Fibroblast of lung (primary cell): ENCODE data around the gene CD300LF. TPM values are rescaled to one million over a fixed set of nuclear protein-coding genes. Genes with fewer than 3 reads are reported as not detected.

Experiments
- DNase-seq, 2 donors: peaks; one replicate each; pipeline versions ENCODE4 v3.0.0 to v3.0.0-alpha.2; 2010; ENCODE audit warnings: low read depth in 2 of 2
- H2AFZ ChIP-seq: 2 replicates; pipeline ENCODE4 v1.5.1; 2012; ENCODE audit warnings: low read length, control low read depth, inconsistent platforms
- H3K27ac ChIP-seq: 2 replicates; pipeline ENCODE4 v1.5.1; 2011; ENCODE audit warnings: low read length, control low read depth; ENCODE audit not compliant: insufficient read depth
- H3K27me3 ChIP-seq: 2 replicates; pipeline ENCODE4 v1.5.1; 2011; ENCODE audit warnings: mild to moderate bottlenecking, low read length; ENCODE audit not compliant: control insufficient read depth, insufficient read depth
- H3K36me3 ChIP-seq: 2 replicates; pipeline ENCODE4 v1.5.1; 2011; ENCODE audit warnings: low read length; ENCODE audit not compliant: control insufficient read depth, insufficient read depth
- H3K4me1 ChIP-seq: 2 replicates; pipeline ENCODE4 v1.5.1; 2011; ENCODE audit warnings: low read length; ENCODE audit not compliant: control insufficient read depth, insufficient read depth; ENCODE audit errors: extremely low read depth
- H3K4me2 ChIP-seq: 2 replicates; pipeline ENCODE4 v1.5.1; 2011; ENCODE audit warnings: low read length, control low read depth; ENCODE audit not compliant: insufficient read depth; ENCODE audit errors: extremely low read depth
- H3K4me3 ChIP-seq, 4 experiments: fragments of 200-600 bp in 1 of 4; sonication (generic) in 1 of 4; replicated peaks in 1 of 4; 2 replicates each; pipeline ENCODE4 v1.5.1; 2011 to 2016; ENCODE audit warnings: low read length in 4 of 4, low read depth in 3 of 4, mild to moderate bottlenecking in 3 of 4, control low read depth in 2 of 4, inconsistent platforms in 1 of 4, mixed read lengths in 1 of 4; ENCODE audit not compliant: insufficient read depth in 1 of 4; ENCODE audit errors: control extremely low read depth in 1 of 4
- H3K79me2 ChIP-seq: 2 replicates; pipeline ENCODE4 v1.5.1; 2012; ENCODE audit warnings: mild to moderate bottlenecking, low read length, inconsistent platforms; ENCODE audit not compliant: control insufficient read depth, insufficient read depth
- H3K9ac ChIP-seq: 2 replicates; pipeline ENCODE4 v1.5.1; 2011; ENCODE audit warnings: mild to moderate bottlenecking, low read length, control low read depth; ENCODE audit not compliant: insufficient read depth
- H3K9me3 ChIP-seq: 2 replicates; pipeline ENCODE4 v1.5.1; 2012; ENCODE audit warnings: low read depth, low read length; ENCODE audit not compliant: control insufficient read depth, insufficient read depth
- H4K20me1 ChIP-seq: 2 replicates; pipeline ENCODE4 v1.5.1; 2011; ENCODE audit warnings: low read length; ENCODE audit not compliant: control insufficient read depth, insufficient read depth; ENCODE audit errors: extremely low read depth
- CTCF ChIP-seq, 2 donors: IDR thresholded peaks in 1 of 2; conservative IDR thresholded peaks in 1 of 2; 1 replicate in 1 of 2; 2 replicates in 1 of 2; pipeline ENCODE4 v1.5.1; 2011 to 2012; ENCODE audit warnings: low read length in 2 of 2, control low read depth in 1 of 2, inconsistent platforms in 1 of 2, low read depth in 1 of 2, mild to moderate bottlenecking in 1 of 2
- EZH2 ChIP-seq: IDR thresholded peaks from 2 replicates; pipeline ENCODE4 v1.5.1; 2012; ENCODE audit warnings: low read length, control low read depth, mild to moderate bottlenecking; ENCODE audit errors: missing control alignments
- polyA plus RNA-seq, 2 donors: library from polyadenylated mRNA; depleted of rRNA in 1 of 2; stranded (reverse) in 1 of 2; unstranded in 1 of 2; fragments of >200 nt; gene quantifications; 2 replicates each; pipeline ENCODE4 v1.2.1, GENCODE V29; 2011 to 2012; ENCODE audit warnings: missing spikeins in 1 of 2
- total RNA-seq: library from RNA; depleted of rRNA; stranded (reverse); fragments of >200 nt; gene quantifications from 2 replicates; pipeline ENCODE4 v1.2.1, GENCODE V29; 2014

Gene CD300LF
- total and polyA plus RNA-seq, 2 donors (not counting 1 experiment from before 2014, with no cell fraction given), result not detected

- Histone ChIP-seq H4K20me1 (no peaks in the 10 kb centered on the region), H3K4me2 (no peak overlapping the region), H3K9me3 (no peaks in the 10 kb centered on the region), H3K4me1 (no peaks in the 10 kb centered on the region), H3K27me3 (no peaks in the 10 kb centered on the region), H3K79me2 (no peaks in the 10 kb centered on the region), H3K4me3 (no peak overlapping the region), H3K36me3 (no peaks in the 10 kb centered on the region), H3K9ac (no peak overlapping the region), H2AFZ (no peak overlapping the region), H3K27ac (no peak overlapping the region)
- no peak for DNase-seq
- TF ChIP-seq EZH2 (no peak), CTCF (conservative IDR thresholded peaks at IDR 0.05 in 1 of 2, IDR thresholded peaks at IDR 0.05 in 1 of 2; ENCODE audit: low read depth in 1 of 2, low read length in 2 of 2) (no peak)
Measured at GRCh38 chr17:74729866-74730265, 17.1 kb upstream of the CD300LF start.

GRCh38 chr17:74729368-74729767 lies 16.6 kb upstream of the CD300LF start:
- no peak for TF ChIP-seq CTCF (conservative IDR thresholded peaks at IDR 0.05 in 1 of 2, IDR thresholded peaks at IDR 0.05 in 1 of 2; ENCODE audit: low read depth in 1 of 2, low read length in 2 of 2)
- H3K9me3 ChIP-seq, result no peaks in the 10 kb centered on the region
- no peak overlapping the region for H3K9ac ChIP-seq
- no peak overlapping the region for H3K4me3 ChIP-seq
- H3K27me3 ChIP-seq, result no peaks in the 10 kb centered on the region
- no peak overlapping the region for H3K4me2 ChIP-seq
- H2AFZ ChIP-seq, result no peak overlapping the region
- no peak for DNase-seq
- no peaks in the 10 kb centered on the region for H4K20me1 ChIP-seq
- H3K79me2 ChIP-seq, result no peaks in the 10 kb centered on the region
- no peaks in the 10 kb centered on the region for H3K36me3 ChIP-seq
- no peak overlapping the region for H3K27ac ChIP-seq
- no peaks in the 10 kb centered on the region for H3K4me1 ChIP-seq

GRCh38 chr17:74728702-74729075 lies 16.0 kb upstream of the CD300LF start:
- no peak overlapping the region for H3K27ac ChIP-seq
- H3K4me2 ChIP-seq, result no peak overlapping the region
- no peak overlapping the region for H3K4me3 ChIP-seq
- no peaks in the 10 kb centered on the region for H3K36me3 ChIP-seq
- no peaks in the 10 kb centered on the region for H3K27me3 ChIP-seq
- H3K4me1 ChIP-seq, result no peaks in the 10 kb centered on the region
- no peaks in the 10 kb centered on the region for H3K9me3 ChIP-seq
- H4K20me1 ChIP-seq, result no peaks in the 10 kb centered on the region
- H2AFZ ChIP-seq, result no peak overlapping the region
- no peak overlapping the region for H3K9ac ChIP-seq
- no peaks in the 10 kb centered on the region for H3K79me2 ChIP-seq
- no peak for TF ChIP-seq EZH2
- no peak for TF ChIP-seq CTCF (conservative IDR thresholded peaks at IDR 0.05 in 1 of 2, IDR thresholded peaks at IDR 0.05 in 1 of 2; ENCODE audit: low read depth in 1 of 2, low read length in 2 of 2)
- DNase-seq, result no peak
